K562 (cell line): Measurements from ENCODE around the gene AJM1. TPM values are rescaled to one million over a fixed set of nuclear protein-coding genes. Genes with fewer than 3 reads are reported as not detected.
A peak's percentile ranks its signal among the peaks of the same experiment; 100 is the strongest.

ENCODE experiments used
- ATAC-seq: fragments of 200-7000 bp; cut with Tn5 transposase; 3 replicates; pipeline ENCODE4 v1.9.1; 2020; ENCODE audit warnings: moderate library complexity
- BruUV-seq: library from RNA; stranded (reverse); fragments of 400-500 nt; replicated peaks from 2 replicates; lab custom pipeline; 2021; lab: Mats Ljungman, UMichigan
- CTCF ChIA-PET: fragments of 300-600 bp; formaldehyde crosslinking; extraction: SDS; loops from one replicate; lab custom pipeline; 2021; ENCODE audit warnings: low intra/inter-chr PET ratio; lab: Yijun Ruan, JAX
- POLR2A ChIA-PET: fragments of 300-600, 350-650 bp; sonication (Branson Sonifier 250); formaldehyde crosslinking; extraction: SDS; loops from one replicate; lab custom pipeline; 2021; ENCODE audit warnings: antibody characterized with exemption, inconsistent platforms; lab: Yijun Ruan, JAX
- DNase-seq, 4 experiments: peaks; one replicate each; pipeline versions ENCODE4 v3.0.0 to v3.0.0-alpha.2; 2011 to 2018; ENCODE audit warnings: low spot score in 3 of 4, mixed read lengths in 3 of 4; ENCODE audit errors: extremely low read depth in 1 of 4
- FAIRE-seq: peaks from 2 replicates; lab custom pipeline; 2011; peaks lifted over from hg19 to GRCh38; lab: Jason Lieb, UNC
- H2AFZ ChIP-seq: 2 replicates; pipeline ENCODE4 v1.6.0; 2011; ENCODE audit warnings: low read depth, low read length, control low read depth, inconsistent platforms
- H3K27ac ChIP-seq: fragments of 200-600 bp; 3 replicates; pipeline ENCODE4 v1.8.0; 2011; ENCODE audit warnings: low read depth, mild to moderate bottlenecking, control low read depth, inconsistent platforms, low read length, moderate library complexity, mixed read lengths; ENCODE audit errors: extremely low read depth
- H3K27me3 ChIP-seq, 2 experiments: fragments of 300-600 bp in 1 of 2; 2 replicates in 1 of 2; 3 replicates in 1 of 2; pipeline versions ENCODE4 v1.6.0 to v1.8.0; 2011; ENCODE audit warnings: inconsistent platforms in 2 of 2, low read length in 2 of 2, mild to moderate bottlenecking in 1 of 2, mixed read lengths in 1 of 2, moderate library complexity in 1 of 2; ENCODE audit not compliant: control insufficient read depth in 2 of 2, insufficient read depth in 2 of 2
- H3K36me3 ChIP-seq: fragments of 300-600 bp; 3 replicates; pipeline ENCODE4 v1.8.0; 2011; ENCODE audit warnings: mild to moderate bottlenecking, low read length, inconsistent platforms; ENCODE audit not compliant: control insufficient read depth, insufficient read depth
- H3K4me1 ChIP-seq, 2 experiments: fragments of 200-600 bp in 1 of 2; replicated peaks in 1 of 2; 2 replicates in 1 of 2; 3 replicates in 1 of 2; pipeline versions ENCODE4 v1.5.1 to v1.8.0; 2011; ENCODE audit warnings: inconsistent platforms in 2 of 2, low read length in 2 of 2, mild to moderate bottlenecking in 1 of 2, mixed read lengths in 1 of 2, moderate library complexity in 1 of 2; ENCODE audit not compliant: control insufficient read depth in 2 of 2, insufficient read depth in 2 of 2
- H3K4me2 ChIP-seq: 2 replicates; pipeline ENCODE4 v1.6.1; 2011; ENCODE audit warnings: low read length, control low read depth, inconsistent platforms, mixed read lengths; ENCODE audit not compliant: insufficient read depth
- H3K4me3 ChIP-seq: fragments of 200-600 bp; sonication (generic), shearing (Covaris generic); 2 replicates; pipeline ENCODE4 v1.5.1; 2016; ENCODE audit warnings: control low read depth, inconsistent platforms
- H3K79me2 ChIP-seq: fragments of 200-600 bp; 3 replicates; pipeline ENCODE4 v1.8.0; 2011; ENCODE audit warnings: low read length, inconsistent platforms; ENCODE audit not compliant: control insufficient read depth, insufficient read depth
- H3K9ac ChIP-seq, 2 experiments: 2 replicates each; pipeline versions ENCODE4 v1.6.0 to v1.6.1; 2011; ENCODE audit warnings: low read depth in 2 of 2, low read length in 2 of 2, control low read depth in 1 of 2, inconsistent platforms in 1 of 2, mild to moderate bottlenecking in 1 of 2, mixed read lengths in 1 of 2; ENCODE audit not compliant: insufficient read depth in 1 of 2
- H3K9me1 ChIP-seq: one replicate; pipeline ENCODE4 v1.6.0; 2011; ENCODE audit warnings: inconsistent platforms, mild to moderate bottlenecking, low read length, moderate library complexity; ENCODE audit not compliant: control insufficient read depth, insufficient read depth
- H3K9me3 ChIP-seq: replicated peaks from 2 replicates; pipeline ENCODE4 v1.5.1; 2011; ENCODE audit warnings: low read depth, low read length, inconsistent platforms; ENCODE audit not compliant: control insufficient read depth, insufficient read depth
- H4K20me1 ChIP-seq: replicated peaks from 2 replicates; pipeline ENCODE4 v1.6.1; 2011; ENCODE audit warnings: low read length, inconsistent platforms, mixed read lengths; ENCODE audit not compliant: control insufficient read depth, insufficient read depth
- CBFA2T3 ChIP-seq: fragments of 450-650 bp; IDR thresholded peaks from 2 replicates; pipeline ENCODE4 v1.6.1; 2017
- KDM5B ChIP-seq: fragments of 200-600 bp; sonication (generic); IDR thresholded peaks from 2 replicates; pipeline ENCODE4 v1.6.1; 2012; ENCODE audit warnings: low read depth, mild to moderate bottlenecking, moderate library complexity, low read length, control low read depth, inconsistent platforms; ENCODE audit not compliant: insufficient replicate concordance
- RB1 ChIP-seq: fragments of 450-650 bp; IDR thresholded peaks from 2 replicates; pipeline ENCODE4 v1.6.1; 2017; ENCODE audit warnings: low read depth, mild to moderate bottlenecking
- RCOR1 ChIP-seq, 2 experiments: IDR thresholded peaks; 2 replicates each; pipeline ENCODE4 v1.6.1; 2012; ENCODE audit warnings: low read depth in 2 of 2, low read length in 2 of 2, borderline replicate concordance in 1 of 2, improper control_type of control experiment in 1 of 2
- YBX1 ChIP-seq: fragments of 450-650 bp; IDR thresholded peaks from 2 replicates; pipeline ENCODE4 v1.7.1; 2016; ENCODE audit warnings: mild to moderate bottlenecking
- ZBTB5 ChIP-seq: fragments of 450-650 bp; IDR thresholded peaks from 2 replicates; pipeline ENCODE4 v1.6.1; 2017; ENCODE audit warnings: antibody characterized with exemption
- WGBS: fragments of 100-300 bp; shearing (Covaris generic); methylation state at CpG from one replicate; pipeline ENCODE4 v1.1.6; 2016; ENCODE audit warnings: low coverage, mixed read lengths; ENCODE audit not compliant: insufficient coverage; ENCODE audit errors: missing lambda C conversion rate; 5-methylcytosine and 5-hydroxymethylcytosine counted together
- in situ Hi-C: fragments of 300-500 bp; cut with MboI; formaldehyde crosslinking; loops from 4 replicates; pipeline ENCODE4 v1.15.0; 2018; ENCODE audit warnings: inconsistent platforms, mixed read lengths
- intact Hi-C: fragments of 100-400 bp; cut with micrococcal nuclease; formaldehyde crosslinking; loops from 2 replicates; pipeline ENCODE4 v1.14.2; 2022
- polyA plus RNA-seq, 8 experiments: library from polyadenylated mRNA; depleted of rRNA in 4 of 8; stranded (reverse) in 5 of 8; unstranded in 3 of 8; fragments of >200 nt; fragmentation: Nextera tagmentation in 2 of 8; fragmentation: Illumina TruSeq in 1 of 8; extraction: Ambion mirVana in 2 of 8; extraction: Trizol in 1 of 8; gene quantifications; 2 replicates each; pipeline versions ENCODE4 v1.2.1 to v1.2.3, GENCODE V29; 2011 to 2014; ENCODE audit warnings: inconsistent platforms in 1 of 8, missing spikeins in 1 of 8
- total RNA-seq, 7 experiments: library from RNA; depleted of rRNA in 6 of 7; stranded (reverse); fragments of >200 nt in 6 of 7; fragmentation: Illumina TruSeq in 2 of 7; extraction: Trizol in 2 of 7; gene quantifications; 2 replicates each; pipeline versions ENCODE4 v1.2.1 to v1.2.3, GENCODE V29; 2011 to 2021; ENCODE audit warnings: low replicate concordance in 1 of 7
- TF ChIP-seq, protein P1 (sequence below), 2 experiments: IDR thresholded peaks; 2 replicates each; pipeline ENCODE4 v1.6.1; 2012; ENCODE audit warnings: improper control_type of control experiment in 2 of 2, low read depth in 2 of 2, low read length in 2 of 2, borderline replicate concordance in 1 of 2
- TF ChIP-seq, protein P2 (sequence below): fragments of 200-800 bp; sonication (Bioruptor generic); IDR thresholded peaks from 2 replicates; pipeline ENCODE4 v1.6.1; 2017; ENCODE audit warnings: missing genetic modification characterization, missing compliant biosample characterization

The AJM1 gene
- total and polyA plus RNA-seq, 9 of the 15 experiments (the other 6 are each of a cell fraction or from before 2014, with no cell fraction given) = 0.01 to 3.7 (median 0.65) TPM; not detected in 1

GRCh38 chr9:136881691-136882108 lies 39.4 kb downstream of the AJM1 start:
- ChIA-PET CTCF (no interaction called here), POLR2A (interaction anchor here (0.6 to 2.2 kb wide), 13 partner anchors 9 to 372 kb away, joined by 3 to 15 read pairs (median 3); partner anchors contain the start of gene EDF1)
- BruUV-seq = no TSS peak
- Histone ChIP-seq H3K36me3 (peaks cover 6% of the 10 kb centered on the region; the same call in 1 of the 3 replicates), H3K4me1 (peaks cover 21 to 47% of the 10 kb centered on the region in 2 experiments), H3K27ac (peak overlapping the region; percentile 53; the same call in 1 of the 3 replicates), H3K79me2 (peaks cover 17% of the 10 kb centered on the region), H3K9me1 (peaks cover 2% of the 10 kb centered on the region), H3K9ac (peak overlapping the region in 1 of 2 experiments; percentile 83; a peak in 2 of 4 replicates), H4K20me1 (no peaks in the 10 kb centered on the region), H3K4me3 (no peak overlapping the region), H3K27me3 (no peaks in the 10 kb centered on the region), H2AFZ (peak overlapping the region; percentile 66; the same call in 1 of the 2 replicates), H3K4me2 (peak overlapping the region; percentile 56), H3K9me3 (no peaks in the 10 kb centered on the region)
- peak; percentile 72 for FAIRE-seq
- TF ChIP-seq ZBTB5 (no peak), RB1 (0 out of 2 replicates have a peak, but pooled peaks have one; percentile 16), KDM5B (peak; percentile 17), CBFA2T3 (0 out of 2 replicates have a peak, but pooled peaks have one; percentile 15), YBX1 (no peak), RCOR1 (IDR thresholded peaks at IDR 0.05; ENCODE audit: borderline replicate concordance in 1 of 2, low read depth in 2 of 2, low read length in 2 of 2) (0 out of 4 replicates have a peak, but pooled peaks of 1 of the 2 experiments have one; percentile 12)
- TF ChIP-seq, protein P1, sequence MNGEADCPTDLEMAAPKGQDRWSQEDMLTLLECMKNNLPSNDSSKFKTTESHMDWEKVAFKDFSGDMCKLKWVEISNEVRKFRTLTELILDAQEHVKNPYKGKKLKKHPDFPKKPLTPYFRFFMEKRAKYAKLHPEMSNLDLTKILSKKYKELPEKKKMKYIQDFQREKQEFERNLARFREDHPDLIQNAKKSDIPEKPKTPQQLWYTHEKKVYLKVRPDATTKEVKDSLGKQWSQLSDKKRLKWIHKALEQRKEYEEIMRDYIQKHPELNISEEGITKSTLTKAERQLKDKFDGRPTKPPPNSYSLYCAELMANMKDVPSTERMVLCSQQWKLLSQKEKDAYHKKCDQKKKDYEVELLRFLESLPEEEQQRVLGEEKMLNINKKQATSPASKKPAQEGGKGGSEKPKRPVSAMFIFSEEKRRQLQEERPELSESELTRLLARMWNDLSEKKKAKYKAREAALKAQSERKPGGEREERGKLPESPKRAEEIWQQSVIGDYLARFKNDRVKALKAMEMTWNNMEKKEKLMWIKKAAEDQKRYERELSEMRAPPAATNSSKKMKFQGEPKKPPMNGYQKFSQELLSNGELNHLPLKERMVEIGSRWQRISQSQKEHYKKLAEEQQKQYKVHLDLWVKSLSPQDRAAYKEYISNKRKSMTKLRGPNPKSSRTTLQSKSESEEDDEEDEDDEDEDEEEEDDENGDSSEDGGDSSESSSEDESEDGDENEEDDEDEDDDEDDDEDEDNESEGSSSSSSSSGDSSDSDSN (IDR thresholded peaks at IDR 0.05; ENCODE audit: borderline replicate concordance in 1 of 2, low read depth in 2 of 2, low read length in 2 of 2) = peak in 1 of 2 experiments; percentile 63; a peak in 1 of 4 replicates
- TF ChIP-seq, protein P2, sequence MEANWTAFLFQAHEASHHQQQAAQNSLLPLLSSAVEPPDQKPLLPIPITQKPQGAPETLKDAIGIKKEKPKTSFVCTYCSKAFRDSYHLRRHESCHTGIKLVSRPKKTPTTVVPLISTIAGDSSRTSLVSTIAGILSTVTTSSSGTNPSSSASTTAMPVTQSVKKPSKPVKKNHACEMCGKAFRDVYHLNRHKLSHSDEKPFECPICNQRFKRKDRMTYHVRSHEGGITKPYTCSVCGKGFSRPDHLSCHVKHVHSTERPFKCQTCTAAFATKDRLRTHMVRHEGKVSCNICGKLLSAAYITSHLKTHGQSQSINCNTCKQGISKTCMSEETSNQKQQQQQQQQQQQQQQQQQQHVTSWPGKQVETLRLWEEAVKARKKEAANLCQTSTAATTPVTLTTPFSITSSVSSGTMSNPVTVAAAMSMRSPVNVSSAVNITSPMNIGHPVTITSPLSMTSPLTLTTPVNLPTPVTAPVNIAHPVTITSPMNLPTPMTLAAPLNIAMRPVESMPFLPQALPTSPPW (CRISPR knock-in tag) = peak; percentile 42; the same call in 1 of the 2 replicates
- 9% methylated on average over 9 of the region's 9 CpGs for WGBS
- peak in 2 of 4 experiments; percentile 61 to 72 for DNase-seq
- intact Hi-C loops = no loop called here
- in situ Hi-C loops = no loop called here
- peak; percentile 3; the same call in 2 of the 3 replicates for ATAC-seq
